RWPE2 (cell line): ENCODE results near the gene PLB1.
A peak's percentile ranks its signal among the peaks of the same experiment; 100 is the strongest.

Source experiments
- ATAC-seq: fragments of 200-7000 bp; cut with Tn5 transposase; 3 replicates; pipeline ENCODE4 v1.9.1; 2021; ENCODE audit warnings: low read depth
- DNase-seq: peaks from one replicate; pipeline ENCODE4 v3.0.0-alpha.2; 2020; ENCODE audit warnings: low spot score
- H3K27ac ChIP-seq: fragments of 450-650 bp; 2 replicates; pipeline ENCODE4 v1.5.1; 2017; ENCODE audit warnings: mild to moderate bottlenecking; ENCODE audit not compliant: poor library complexity, severe bottlenecking
- H3K27me3 ChIP-seq: fragments of 250-450 bp; sonication (Bioruptor Pico); 2 replicates; pipeline ENCODE4 v1.5.1; 2021; ENCODE audit warnings: mild to moderate bottlenecking, moderate library complexity; ENCODE audit not compliant: insufficient read depth, poor library complexity, severe bottlenecking
- H3K36me3 ChIP-seq: fragments of 250-450 bp; sonication (Bioruptor Pico); 2 replicates; pipeline ENCODE4 v1.5.1; 2020; ENCODE audit warnings: low read depth, mild to moderate bottlenecking, moderate library complexity
- H3K4me1 ChIP-seq: fragments of 250-450 bp; sonication (Bioruptor Pico); 2 replicates; pipeline ENCODE4 v1.5.1; 2021; ENCODE audit warnings: mild to moderate bottlenecking, moderate library complexity; ENCODE audit not compliant: insufficient read depth, poor library complexity, severe bottlenecking
- H3K4me3 ChIP-seq: fragments of 250-450 bp; sonication (Bioruptor Pico); 2 replicates; pipeline ENCODE4 v1.5.1; 2021; ENCODE audit warnings: mild to moderate bottlenecking, moderate library complexity; ENCODE audit not compliant: severe bottlenecking
- H3K9me3 ChIP-seq: fragments of 250-450 bp; sonication (Bioruptor Pico); 2 replicates; pipeline ENCODE4 v1.5.1; 2021; ENCODE audit warnings: mild to moderate bottlenecking, moderate library complexity; ENCODE audit not compliant: severe bottlenecking
- TF ChIP-seq, protein P1 (sequence below): fragments of 450-650 bp; IDR thresholded peaks from one replicate; pipeline ENCODE4 v1.5.1; 2017; ENCODE audit warnings: mild to moderate bottlenecking, moderate library complexity; ENCODE audit not compliant: poor library complexity, severe bottlenecking

Gene PLB1

DNA sequence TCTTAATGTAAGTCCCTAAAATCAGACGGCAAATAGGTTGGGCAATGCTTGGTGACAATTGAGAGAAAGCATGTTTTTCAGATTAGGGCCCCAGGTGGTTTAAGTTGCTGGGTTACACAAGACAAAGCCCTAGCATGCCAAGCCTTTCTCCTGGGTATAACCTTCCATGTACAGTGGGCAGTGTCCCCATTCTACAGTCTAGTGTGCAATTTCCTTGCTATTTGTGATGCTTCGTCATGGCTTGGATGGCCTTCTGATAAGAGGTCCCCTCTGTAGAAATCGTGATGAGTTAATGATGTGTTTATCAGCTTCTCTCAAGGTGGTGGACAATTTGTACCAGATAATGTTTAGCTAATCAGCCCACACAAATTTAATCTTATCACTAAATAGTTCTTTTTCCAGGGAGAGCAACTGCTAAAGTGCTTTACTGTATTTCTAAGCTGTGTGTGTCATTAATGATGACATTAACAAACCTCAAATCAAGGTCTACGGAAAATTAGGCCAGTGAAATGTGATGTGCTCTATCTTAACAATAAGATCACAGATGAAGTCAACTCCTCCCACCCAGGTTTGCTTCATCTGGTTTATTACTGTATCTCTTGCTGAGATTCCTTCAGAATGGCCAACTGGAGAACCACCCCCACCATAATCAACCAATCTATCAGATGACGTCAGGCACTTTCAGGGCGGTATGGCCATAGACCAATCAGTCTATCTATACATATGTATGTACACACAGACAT is 61.7 kb downstream of the PLB1 start:
- no peak overlapping the region for H3K27ac ChIP-seq
- TF ChIP-seq, protein P1, sequence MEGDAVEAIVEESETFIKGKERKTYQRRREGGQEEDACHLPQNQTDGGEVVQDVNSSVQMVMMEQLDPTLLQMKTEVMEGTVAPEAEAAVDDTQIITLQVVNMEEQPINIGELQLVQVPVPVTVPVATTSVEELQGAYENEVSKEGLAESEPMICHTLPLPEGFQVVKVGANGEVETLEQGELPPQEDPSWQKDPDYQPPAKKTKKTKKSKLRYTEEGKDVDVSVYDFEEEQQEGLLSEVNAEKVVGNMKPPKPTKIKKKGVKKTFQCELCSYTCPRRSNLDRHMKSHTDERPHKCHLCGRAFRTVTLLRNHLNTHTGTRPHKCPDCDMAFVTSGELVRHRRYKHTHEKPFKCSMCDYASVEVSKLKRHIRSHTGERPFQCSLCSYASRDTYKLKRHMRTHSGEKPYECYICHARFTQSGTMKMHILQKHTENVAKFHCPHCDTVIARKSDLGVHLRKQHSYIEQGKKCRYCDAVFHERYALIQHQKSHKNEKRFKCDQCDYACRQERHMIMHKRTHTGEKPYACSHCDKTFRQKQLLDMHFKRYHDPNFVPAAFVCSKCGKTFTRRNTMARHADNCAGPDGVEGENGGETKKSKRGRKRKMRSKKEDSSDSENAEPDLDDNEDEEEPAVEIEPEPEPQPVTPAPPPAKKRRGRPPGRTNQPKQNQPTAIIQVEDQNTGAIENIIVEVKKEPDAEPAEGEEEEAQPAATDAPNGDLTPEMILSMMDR, result no peak
- no peaks in the 10 kb centered on the region for H3K4me1 ChIP-seq
- H3K9me3 ChIP-seq, result no peaks in the 10 kb centered on the region
- DNase-seq (no peak), ATAC-seq (no peak)
- no peaks in the 10 kb centered on the region for H3K36me3 ChIP-seq
- H3K27me3 ChIP-seq, result no peaks in the 10 kb centered on the region
- no peak overlapping the region for H3K4me3 ChIP-seq

DNA sequence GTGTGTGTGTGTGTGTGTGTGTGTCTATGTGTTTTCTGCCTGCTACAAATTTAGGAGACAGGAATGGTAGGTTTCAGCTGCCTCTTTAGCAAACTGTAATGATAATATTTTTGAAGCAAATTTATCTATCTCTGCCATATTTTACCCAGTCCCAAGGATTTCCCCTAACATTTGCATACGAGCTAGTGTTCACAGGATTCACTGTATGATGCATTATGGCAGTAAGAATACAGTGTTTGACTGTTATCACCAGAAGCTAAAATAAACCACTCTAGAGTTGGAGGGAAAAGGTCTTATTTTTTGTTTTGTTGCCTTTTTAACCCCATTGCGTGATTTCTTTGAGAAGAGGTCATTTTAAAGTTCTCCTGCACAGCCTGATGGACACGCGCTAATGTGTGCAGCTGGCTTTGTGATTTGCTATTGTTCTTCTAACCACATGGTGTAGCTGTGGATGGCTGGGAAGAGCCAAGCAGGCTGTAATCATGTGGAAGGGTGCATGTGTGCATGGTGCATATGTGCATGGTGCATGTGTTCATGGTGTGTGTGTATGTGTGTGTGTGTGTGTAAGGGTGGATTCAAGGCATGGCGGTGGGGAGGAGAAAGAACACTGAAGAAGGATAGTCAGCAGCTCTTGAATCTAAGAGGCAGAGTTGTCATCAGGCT is 62.4 kb downstream of the PLB1 start:
- H3K27ac ChIP-seq, result no peak overlapping the region
- no peaks in the 10 kb centered on the region for H3K9me3 ChIP-seq
- ATAC-seq (no peak), DNase-seq (no peak)
- TF ChIP-seq, protein P1, result no peak
- H3K4me3 ChIP-seq, result no peak overlapping the region
- H3K27me3 ChIP-seq, result no peaks in the 10 kb centered on the region
- H3K36me3 ChIP-seq, result no peaks in the 10 kb centered on the region
- H3K4me1 ChIP-seq, result no peaks in the 10 kb centered on the region

GRCh38 chr2:28558918-28559317 is 63.1 kb downstream of the PLB1 start:
- ATAC-seq (no peak), DNase-seq (no peak)
- TF ChIP-seq, protein P1, result no peak
- no peaks in the 10 kb centered on the region for H3K4me1 ChIP-seq
- no peaks in the 10 kb centered on the region for H3K9me3 ChIP-seq
- H3K27me3 ChIP-seq, result no peaks in the 10 kb centered on the region
- no peaks in the 10 kb centered on the region for H3K36me3 ChIP-seq
- H3K27ac ChIP-seq, result no peak overlapping the region
- H3K4me3 ChIP-seq, result no peak overlapping the region

DNA sequence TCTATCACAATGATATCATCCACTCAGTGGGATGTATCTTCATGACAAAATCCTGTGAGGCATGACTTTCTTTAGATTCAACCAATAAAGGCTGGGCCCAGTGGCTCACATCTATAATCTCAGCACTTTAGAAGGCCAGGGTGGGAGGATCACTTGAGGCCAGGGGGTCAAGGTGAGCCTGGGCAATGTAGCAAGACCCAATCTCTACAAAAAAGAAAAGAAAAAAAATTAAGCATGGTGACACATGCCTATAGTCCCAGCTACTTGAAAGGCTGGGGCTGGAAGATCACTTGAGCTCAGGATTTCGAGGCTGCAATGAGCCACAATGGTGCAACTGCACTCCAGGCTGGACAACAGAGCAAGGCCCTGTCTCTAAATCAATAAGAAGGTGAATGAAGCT is 68.0 kb downstream of the PLB1 start:
- H3K36me3 ChIP-seq, result no peaks in the 10 kb centered on the region
- H3K4me3 ChIP-seq, result no peak overlapping the region
- no peaks in the 10 kb centered on the region for H3K27me3 ChIP-seq
- TF ChIP-seq, protein P1, result no peak
- no peak for ATAC-seq
- H3K9me3 ChIP-seq, result no peaks in the 10 kb centered on the region
- DNase-seq, result no peak
- H3K4me1 ChIP-seq, result peaks cover 21% of the 10 kb centered on the region
- H3K27ac ChIP-seq, result no peak overlapping the region

DNA sequence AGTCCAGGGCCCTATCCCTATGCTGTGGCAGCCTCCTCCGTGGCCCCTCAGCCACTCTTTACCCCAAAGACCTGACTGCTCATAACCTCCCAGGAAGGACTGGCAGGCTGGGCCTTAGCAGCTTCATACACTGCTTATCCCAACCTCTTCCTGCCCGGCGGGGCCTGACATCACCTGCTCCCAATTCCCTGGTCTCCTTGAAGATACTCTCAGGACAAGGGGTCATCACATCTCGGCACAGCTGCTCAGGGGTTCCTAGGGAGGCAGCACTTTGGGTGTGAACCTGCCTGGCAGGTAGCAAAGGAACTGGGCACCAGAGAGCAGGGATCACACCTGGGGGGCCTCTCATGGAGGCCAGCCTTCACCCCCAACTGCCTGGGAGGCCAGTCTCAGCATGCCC is 68.5 kb downstream of the PLB1 start:
- peaks cover 24% of the 10 kb centered on the region for H3K4me1 ChIP-seq
- peak overlapping the region; percentile 88 for H3K27ac ChIP-seq
- H3K4me3 ChIP-seq, result no peak overlapping the region
- TF ChIP-seq, protein P1, result no peak
- no peak for ATAC-seq
- no peaks in the 10 kb centered on the region for H3K9me3 ChIP-seq
- no peak for DNase-seq
- no peaks in the 10 kb centered on the region for H3K36me3 ChIP-seq
- H3K27me3 ChIP-seq, result no peaks in the 10 kb centered on the region
